Activated CD8-positive, alpha-beta memory T cell treated with anti-CD3 and anti-CD28 coated beads for 4 hours (primary cell): Measurements from ENCODE around the gene MUC13.
"Not testable (repeated sequence)": the region's sequence is repeated elsewhere in the genome, so short reads cannot be mapped to it uniquely, and the experiment has no call there.

Experiments used
- DNase-seq, 2 donors: peaks; one replicate each; pipeline ENCODE4 v3.0.0-alpha.2; 2020; ENCODE audit warnings: low read depth in 2 of 2

The MUC13 gene, protein sequence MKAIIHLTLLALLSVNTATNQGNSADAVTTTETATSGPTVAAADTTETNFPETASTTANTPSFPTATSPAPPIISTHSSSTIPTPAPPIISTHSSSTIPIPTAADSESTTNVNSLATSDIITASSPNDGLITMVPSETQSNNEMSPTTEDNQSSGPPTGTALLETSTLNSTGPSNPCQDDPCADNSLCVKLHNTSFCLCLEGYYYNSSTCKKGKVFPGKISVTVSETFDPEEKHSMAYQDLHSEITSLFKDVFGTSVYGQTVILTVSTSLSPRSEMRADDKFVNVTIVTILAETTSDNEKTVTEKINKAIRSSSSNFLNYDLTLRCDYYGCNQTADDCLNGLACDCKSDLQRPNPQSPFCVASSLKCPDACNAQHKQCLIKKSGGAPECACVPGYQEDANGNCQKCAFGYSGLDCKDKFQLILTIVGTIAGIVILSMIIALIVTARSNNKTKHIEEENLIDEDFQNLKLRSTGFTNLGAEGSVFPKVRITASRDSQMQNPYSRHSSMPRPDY

DNA sequence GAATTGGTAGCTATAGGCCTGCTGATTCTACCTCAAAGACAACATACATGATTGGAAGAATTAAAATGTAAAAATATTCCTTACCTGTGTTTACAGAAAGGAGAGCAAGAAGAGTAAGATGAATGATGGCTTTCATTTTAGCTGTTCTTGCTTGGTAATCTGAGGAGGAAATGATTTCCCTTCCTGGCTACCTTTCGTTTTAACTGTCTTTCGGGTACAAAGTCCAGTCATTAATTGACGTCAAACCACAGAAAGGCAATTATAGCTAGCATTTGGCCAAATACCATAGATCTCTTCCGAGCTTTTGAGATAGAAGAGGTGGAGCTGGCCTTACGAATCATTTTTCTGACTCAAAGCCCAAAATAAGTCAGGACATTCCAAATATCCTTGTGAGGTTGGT is at the start of gene MUC13:
Gene MUC13 (minus strand): TSS at position 175 of the 400 bp plus-strand sequence. CDS start 39 bp downstream, at position 136.
- DNase-seq = no peak

GRCh38 chr3:124982855-124983254 is 48.3 kb upstream of the MUC13 start:
- no peak for DNase-seq

DNA sequence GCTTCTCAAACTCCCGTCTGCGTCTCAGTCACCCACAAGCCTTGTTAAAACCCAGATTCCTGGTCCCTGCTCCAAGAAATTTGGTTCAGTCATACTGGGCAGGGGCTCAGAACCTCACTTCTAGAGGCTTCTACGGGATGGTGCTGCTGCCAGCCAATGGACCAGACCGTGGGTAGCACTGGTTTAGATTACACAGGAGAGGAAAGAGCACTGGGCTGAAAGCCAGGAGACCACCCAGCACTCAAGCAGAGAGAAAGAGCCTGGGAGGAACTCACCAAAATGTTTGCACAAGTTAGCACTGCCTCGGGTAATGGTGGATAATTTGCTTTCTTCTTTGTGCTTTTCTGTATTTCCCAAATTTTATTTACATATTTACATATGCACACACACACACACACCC is 46.9 kb upstream of the MUC13 start:
- no peak for DNase-seq

DNA sequence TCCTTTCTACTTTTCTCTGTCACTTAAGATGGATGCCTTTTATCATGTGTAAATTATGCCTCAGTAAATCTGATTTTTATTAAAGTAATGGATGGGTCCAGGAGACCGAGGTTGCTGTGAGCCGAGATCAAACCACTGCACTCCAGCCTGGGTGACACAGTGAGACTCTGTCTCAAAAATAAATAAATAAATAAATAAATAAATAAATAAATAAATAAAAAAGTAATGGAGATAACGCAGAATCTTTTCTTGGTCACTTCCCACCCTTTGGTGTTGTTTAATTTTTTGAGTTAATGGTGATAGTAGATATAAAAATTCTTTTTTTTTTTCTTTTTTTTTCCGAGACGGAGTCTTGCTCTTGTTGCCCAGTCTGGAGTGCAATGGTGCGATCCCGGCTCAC is 44.1 kb upstream of the MUC13 start:
- DNase-seq = no peak

- no peak for DNase-seq
Measured at GRCh38 chr3:124976383-124976782, 41.8 kb upstream of the MUC13 start.

- no peak for DNase-seq
Measured at GRCh38 chr3:124974691-124975090, 40.1 kb upstream of the MUC13 start.

DNA sequence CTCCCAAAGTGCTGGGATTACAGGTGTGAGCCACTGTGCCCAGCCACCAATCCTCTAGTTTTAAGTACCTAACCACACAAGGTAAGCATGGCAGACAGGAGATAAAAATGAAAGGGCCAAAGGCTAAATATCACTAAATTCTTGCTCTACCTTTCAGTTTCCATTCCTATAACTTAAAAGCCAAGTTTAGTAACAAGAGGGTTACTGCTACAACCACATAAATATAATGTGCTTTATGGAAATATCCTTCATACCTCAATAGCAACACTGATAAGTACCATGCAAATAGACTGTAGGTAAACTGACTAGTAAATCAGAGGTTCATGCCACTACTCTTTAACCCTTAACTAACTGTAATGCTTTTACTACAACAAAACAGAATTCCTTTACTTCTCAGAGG is 38.7 kb upstream of the MUC13 start:
- DNase-seq = no peak

DNA sequence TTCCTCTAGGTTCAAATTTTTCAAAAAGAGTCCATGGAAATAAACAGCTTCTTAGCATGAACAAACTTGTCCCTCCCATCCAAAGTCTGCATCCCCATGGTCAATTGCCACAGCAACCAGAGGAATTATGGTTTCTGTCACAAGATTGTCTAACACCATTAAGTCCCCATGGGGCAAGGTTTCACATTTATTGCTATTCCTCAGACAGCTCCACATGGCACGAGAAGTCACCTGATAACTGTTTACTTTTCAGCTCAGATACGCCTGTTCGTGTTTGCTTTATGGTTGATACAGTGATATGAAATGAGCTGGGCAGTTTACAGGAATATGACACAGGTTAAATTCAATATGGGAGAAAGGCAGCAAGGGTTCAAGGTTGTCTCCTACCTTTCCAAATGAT is 37.9 kb upstream of the MUC13 start:
- no peak for DNase-seq

- no peak for DNase-seq
Measured at GRCh38 chr3:124969963-124970722, 35.6 kb upstream of the MUC13 start.

GRCh38 chr3:124969190-124969589 is 34.6 kb upstream of the MUC13 start:
- DNase-seq = no peak

DNA sequence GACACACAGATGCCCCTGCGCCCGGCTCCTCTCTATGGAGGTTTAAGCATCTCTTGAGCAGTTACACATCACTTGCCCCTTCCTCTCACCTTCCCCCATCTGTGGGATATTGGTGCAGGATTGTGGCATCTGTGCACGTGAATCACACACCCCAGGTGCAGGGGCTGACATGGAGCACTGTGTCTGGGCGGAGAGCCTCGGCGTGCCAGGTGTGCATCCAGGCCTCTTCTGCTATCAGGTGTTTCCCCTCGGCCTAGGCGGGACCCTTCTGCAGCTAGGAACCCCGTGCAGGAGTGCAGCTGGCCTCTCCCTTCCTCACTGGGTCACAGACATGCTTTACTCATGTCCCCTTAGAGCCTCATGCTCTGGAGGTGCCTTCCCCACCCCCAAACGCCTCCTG is 33.4 kb upstream of the MUC13 start:
- no peak for DNase-seq

GRCh38 chr3:124966521-124967445 is 32.2 kb upstream of the MUC13 start:
- no peak for DNase-seq

DNA sequence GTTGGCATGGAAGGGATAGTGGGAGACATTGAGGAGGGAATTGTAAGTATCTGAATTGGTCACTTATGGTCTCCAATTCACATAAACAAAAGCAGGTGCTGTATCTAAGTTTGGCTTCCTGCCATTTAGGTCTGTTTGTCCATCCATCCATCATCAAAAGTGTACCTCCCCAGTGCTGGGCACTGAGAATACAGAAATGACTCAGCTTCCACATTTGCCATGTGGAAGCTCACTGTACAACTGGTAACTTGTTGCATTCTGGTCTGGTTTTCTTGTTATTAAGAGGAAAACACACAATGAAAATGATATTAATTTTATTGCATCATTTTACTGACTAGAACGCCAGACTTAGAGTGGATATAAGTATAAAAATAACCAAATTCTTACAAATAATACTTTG is 30.9 kb upstream of the MUC13 start:
- DNase-seq = no peak

DNA sequence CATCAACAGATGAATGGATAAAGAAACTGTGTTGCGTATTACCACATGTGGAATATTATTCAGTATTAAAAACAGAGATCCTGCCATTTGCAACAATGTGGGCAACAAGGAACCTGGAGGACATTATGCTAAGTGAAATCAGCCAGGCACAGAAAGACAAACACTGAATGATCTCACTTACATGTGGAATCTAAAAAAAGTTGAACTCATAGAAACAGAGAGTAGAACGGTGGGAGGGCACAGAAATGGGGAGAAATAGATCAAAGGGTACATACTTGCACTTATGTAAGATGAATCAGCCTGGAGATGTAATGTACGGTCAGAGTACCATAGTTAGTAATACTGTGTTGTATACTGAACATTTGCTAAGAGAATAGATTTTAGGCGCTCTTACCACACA is 29.8 kb upstream of the MUC13 start:
- no peak for DNase-seq

DNA sequence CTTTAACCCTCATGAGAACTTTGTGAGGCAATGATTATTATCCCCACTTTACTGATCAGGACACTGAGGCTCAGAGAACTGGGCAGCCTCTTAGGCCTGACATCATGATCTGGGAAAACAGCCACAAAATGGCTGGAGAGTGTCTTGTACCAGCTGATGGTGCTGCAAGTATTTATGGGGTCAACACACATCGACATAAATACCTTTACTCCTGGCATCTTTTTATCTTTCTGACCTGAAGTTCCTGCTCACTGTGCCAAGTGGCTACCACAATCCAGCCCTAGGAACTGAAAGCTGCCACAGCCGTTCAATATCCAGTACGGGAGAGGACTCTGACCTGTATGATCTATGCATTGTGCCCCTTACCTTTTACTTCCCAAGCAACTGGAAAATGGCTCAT is 29.2 kb upstream of the MUC13 start:
- no peak for DNase-seq

GRCh38 chr3:124962403-124962940 is 27.9 kb upstream of the MUC13 start:
- no peak for DNase-seq

DNA sequence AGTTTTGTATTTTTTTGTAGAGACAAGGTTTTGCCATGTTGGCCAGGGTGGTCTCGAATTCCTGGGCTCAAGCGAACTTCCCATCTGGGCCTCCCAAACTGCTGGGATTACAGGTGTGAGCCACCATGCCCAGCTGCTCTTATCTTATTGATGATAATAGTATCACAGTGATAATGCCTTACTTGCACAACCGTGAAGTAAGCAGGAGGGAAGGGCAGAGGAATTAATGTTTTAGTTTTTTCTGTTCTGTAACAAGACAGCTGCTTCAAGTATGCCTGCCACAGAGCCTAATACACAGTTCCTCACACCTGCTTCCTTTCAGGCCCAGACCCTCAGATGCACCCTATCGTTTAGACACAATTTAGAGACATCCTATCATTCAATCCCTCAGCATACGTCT is 26.1 kb upstream of the MUC13 start:
- no peak for DNase-seq

GRCh38 chr3:124960105-124960504 is 25.6 kb upstream of the MUC13 start:
- no peak for DNase-seq

- not testable (repeated sequence) for DNase-seq
Measured at GRCh38 chr3:124957951-124958350, 23.4 kb upstream of the MUC13 start.

GRCh38 chr3:124952282-124952855 is 17.8 kb upstream of the MUC13 start:
- no peak for DNase-seq
